ENCODE measurements around the gene CD82. TPM values are rescaled to one million over a fixed set of nuclear protein-coding genes. Genes with fewer than 3 reads are reported as not detected.

Gene CD82
- total RNA-seq, 1 experiment from 2014 or later = 4.5 TPM

GRCh38 chr11:44625759-44626523 lies 60.5 kb downstream of the CD82 start:
- no peak overlapping the region for H3K23ac ChIP-seq (ENCODE audit: insufficient read length, low read depth, low read length)
- H3K18ac ChIP-seq (ENCODE audit: insufficient read length, low read depth, low read length) = no peak overlapping the region
- H2AFZ ChIP-seq (ENCODE audit: low read length) = no peak overlapping the region
- no peak overlapping the region for H3K4me3 Mint-ChIP-seq
- H2BK20ac ChIP-seq (ENCODE audit: low read depth, low read length, poor library complexity, severe bottlenecking) = no peak overlapping the region
- H2AK5ac ChIP-seq (ENCODE audit: insufficient read length, low read length) = no peak overlapping the region
- H3K56ac ChIP-seq (ENCODE audit: insufficient read length, low read depth, low read length) = no peak overlapping the region
- H2BK120ac ChIP-seq (ENCODE audit: low read depth, low read length, poor library complexity, severe bottlenecking) = no peak overlapping the region
- no peak overlapping the region for H2BK15ac ChIP-seq (ENCODE audit: low read depth, low read length)
- H3K27me3 ChIP-seq (ENCODE audit: insufficient read depth, low read length) = no peaks in the 10 kb centered on the region
- no peak overlapping the region for H3K27ac Mint-ChIP-seq
- DNase-seq = no peak
- peaks cover 13 to 19% of the 10 kb centered on the region in 2 experiments for H3K4me1 Mint-ChIP-seq
- H3K9ac ChIP-seq (ENCODE audit: extremely low read depth, insufficient read length, low read length) = no peak overlapping the region
- H3K9me3 ChIP-seq (ENCODE audit: control insufficient read depth, low read depth, low read length) = no peaks in the 10 kb centered on the region
- TF ChIP-seq CTCF (conservative IDR thresholded peaks at IDR 0.05) = no peak
- H3K27me3 Mint-ChIP-seq (ENCODE audit: low read depth) = peaks cover 27% of the 10 kb centered on the region
- no peaks in the 10 kb centered on the region; the same call in 1 of the 2 replicates for H3K79me2 ChIP-seq (ENCODE audit: insufficient read depth, low read length)
- no peak overlapping the region for H4K91ac ChIP-seq (ENCODE audit: insufficient read length, low read depth, low read length)
- H3K23me2 ChIP-seq (ENCODE audit: insufficient read length, low read depth, low read length, poor library complexity, severe bottlenecking) = no peaks in the 10 kb centered on the region
- no peak overlapping the region for H3K27ac ChIP-seq (ENCODE audit: insufficient read length, low read depth, low read length)
- no peak overlapping the region for H2BK5ac ChIP-seq (ENCODE audit: insufficient read length, low read length)
- H4K20me1 ChIP-seq (ENCODE audit: control insufficient read depth, insufficient read depth, insufficient read length) = no peaks in the 10 kb centered on the region
- no peak overlapping the region for H4K8ac ChIP-seq (replicated peaks; ENCODE audit: insufficient read length, low read depth, low read length)
- WGBS (ENCODE audit: extremely low coverage, insufficient read length, low lambda C conversion rate) = no CpG with 5 or more reads among the region's 7 CpGs
- no peak overlapping the region for H3K4me2 ChIP-seq (ENCODE audit: insufficient read depth, insufficient read length, low read length)
- no peak overlapping the region for H2BK12ac ChIP-seq (ENCODE audit: insufficient read length, low read depth, low read length)
- H4K5ac ChIP-seq (ENCODE audit: insufficient read length, low read depth, low read length) = no peak overlapping the region
- H3K4me1 ChIP-seq (ENCODE audit: insufficient read depth, low read length) = no peaks in the 10 kb centered on the region
- no peak overlapping the region for H3T11ph ChIP-seq (ENCODE audit: low read length)
- H3K4ac ChIP-seq (ENCODE audit: low read depth, low read length) = no peak overlapping the region
- H3K9me3 Mint-ChIP-seq = peaks cover 0 to 3% of the 10 kb centered on the region in 2 experiments; a peak in 2 of 5 replicates
- no peaks in the 10 kb centered on the region; a peak in 1 of 7 replicates for H3K36me3 Mint-ChIP-seq (ENCODE audit: insufficient read depth in 1 of 3, low read depth in 3 of 3)
- H3K14ac ChIP-seq (ENCODE audit: insufficient read depth, low read length) = no peak overlapping the region
- no peaks in the 10 kb centered on the region for H3K79me1 ChIP-seq (ENCODE audit: insufficient read depth, low read depth, low read length, poor library complexity, severe bottlenecking)
